Activated CD4-positive, alpha-beta T cell treated with anti-CD3 and anti-CD28 coated beads, Interleukin-2, amount 10 ng/mL, durations not matched to agents 7 days and 5 days (primary cell): ENCODE data around the gene FOSL1. TPM values are rescaled to one million over a fixed set of nuclear protein-coding genes. Genes with fewer than 3 reads are reported as not detected.
"Not testable (repeated sequence)": the region's sequence is repeated elsewhere in the genome, so short reads cannot be mapped to it uniquely, and the experiment has no call there.

Experiments used
- CTCF ChIA-PET: fragments of 350-600 bp; sonication (Branson Sonifier 250); formaldehyde crosslinking; loops from one replicate; lab custom pipeline; 2021; ENCODE audit warnings: antibody characterized with exemption; lab: Charles Lee
- POLR2A ChIA-PET: fragments of 350-600 bp; sonication (Branson Sonifier 250); formaldehyde crosslinking; loops from one replicate; lab custom pipeline; 2021; ENCODE audit warnings: antibody characterized with exemption; lab: Charles Lee
- DNase-seq: peaks from one replicate; pipeline ENCODE4 v3.0.0-alpha.2; 2020
- H3K27ac Mint-ChIP-seq: one replicate; pipeline ENCODE4 v1.8.0; 2021; ENCODE audit warnings: mild to moderate bottlenecking, moderate library complexity, mixed read lengths
- H3K27me3 Mint-ChIP-seq: one replicate; pipeline ENCODE4 v1.8.0; 2021; ENCODE audit warnings: mixed read lengths
- H3K36me3 Mint-ChIP-seq: one replicate; pipeline ENCODE4 v1.8.0; 2021; ENCODE audit warnings: low read depth, mixed read lengths
- H3K4me1 Mint-ChIP-seq: one replicate; pipeline ENCODE4 v1.8.0; 2021; ENCODE audit warnings: mixed read lengths
- H3K4me3 Mint-ChIP-seq: one replicate; pipeline ENCODE4 v1.8.0; 2021; ENCODE audit warnings: mild to moderate bottlenecking, moderate library complexity, mixed read lengths
- H3K9me3 Mint-ChIP-seq: one replicate; pipeline ENCODE4 v1.8.0; 2021; ENCODE audit warnings: mixed read lengths
- total RNA-seq, 2 experiments: library from RNA; stranded (reverse); gene quantifications; one replicate each; pipeline ENCODE4 v1.2.3, GENCODE V29; 2021

The FOSL1 gene
- total RNA-seq, 2 experiments from 2014 or later: 1.7 to 2.0 TPM

DNA sequence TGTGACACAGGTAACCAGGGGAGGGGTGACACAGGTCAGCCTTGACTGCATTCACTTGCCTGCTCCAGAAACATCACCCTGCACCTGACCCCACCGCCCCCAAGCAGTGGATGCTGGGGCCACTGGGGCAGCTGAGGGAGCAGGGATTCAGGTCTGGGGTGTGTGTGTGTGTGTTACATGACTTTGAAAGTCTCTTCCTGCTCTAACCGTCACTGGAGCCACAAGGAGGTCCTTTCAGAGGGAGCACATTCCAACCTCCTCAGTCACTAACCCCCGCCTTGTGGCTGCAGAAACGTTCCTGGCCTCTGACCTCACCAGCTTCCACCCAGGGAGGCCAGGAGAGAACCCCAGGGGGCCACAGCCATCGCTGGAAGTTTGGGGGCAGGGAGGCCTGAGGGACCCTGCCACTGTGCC lies 2.9 kb upstream of the FOSL1 start:
- H3K36me3 Mint-ChIP-seq: no peaks in the 10 kb centered on the region
- no peak overlapping the region for H3K4me3 Mint-ChIP-seq
- no peak overlapping the region for H3K27ac Mint-ChIP-seq
- no peak for DNase-seq
- peaks cover 19% of the 10 kb centered on the region for H3K27me3 Mint-ChIP-seq
- ChIA-PET POLR2A (no interaction called here), CTCF (interaction anchor here (1.0 to 24.0 kb wide), 5 partner anchors 14 to 265 kb away, joined by 3 to 340 read pairs (median 3); partner anchors contain the start of genes CCDC85B, FIBP, KAT5 and SIPA1)
- no peaks in the 10 kb centered on the region for H3K9me3 Mint-ChIP-seq
- peaks cover 19% of the 10 kb centered on the region for H3K4me1 Mint-ChIP-seq

DNA sequence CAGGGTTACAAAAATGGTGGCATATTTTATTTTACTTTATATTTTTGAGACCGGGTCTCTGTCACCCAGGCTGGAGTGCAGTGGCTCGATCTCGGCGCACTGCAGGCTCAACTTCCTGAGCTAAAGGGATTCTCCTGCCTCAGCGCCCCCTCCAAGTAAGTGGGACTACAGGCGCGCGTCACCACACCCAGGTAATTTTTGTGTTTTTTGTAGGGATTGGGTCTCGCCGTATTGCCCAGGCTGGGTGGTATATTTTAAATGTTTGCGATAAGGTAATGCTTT lies 652 bp upstream of the FOSL1 start:
- Mint-ChIP-seq H3K27me3 (peaks cover 12% of the 10 kb centered on the region), H3K27ac (peak overlapping the region; percentile 68), H3K4me1 (peaks cover 28% of the 10 kb centered on the region), H3K4me3 (peak overlapping the region; percentile 56), H3K9me3 (no peaks in the 10 kb centered on the region), H3K36me3 (no peaks in the 10 kb centered on the region)
- DNase-seq: no peak
- ChIA-PET POLR2A (interaction anchor here (0.6 to 0.9 kb wide), 2 partner anchors 11 to 12 kb away, joined by 3 to 5 read pairs; partner anchors contain the start of genes CCDC85B and FIBP), CTCF (interaction anchor here (0.7 to 24.0 kb wide), 11 partner anchors 8 to 189 kb away, joined by 3 to 340 read pairs (median 5); partner anchors contain the start of genes CCDC85B, FIBP and KAT5)

DNA sequence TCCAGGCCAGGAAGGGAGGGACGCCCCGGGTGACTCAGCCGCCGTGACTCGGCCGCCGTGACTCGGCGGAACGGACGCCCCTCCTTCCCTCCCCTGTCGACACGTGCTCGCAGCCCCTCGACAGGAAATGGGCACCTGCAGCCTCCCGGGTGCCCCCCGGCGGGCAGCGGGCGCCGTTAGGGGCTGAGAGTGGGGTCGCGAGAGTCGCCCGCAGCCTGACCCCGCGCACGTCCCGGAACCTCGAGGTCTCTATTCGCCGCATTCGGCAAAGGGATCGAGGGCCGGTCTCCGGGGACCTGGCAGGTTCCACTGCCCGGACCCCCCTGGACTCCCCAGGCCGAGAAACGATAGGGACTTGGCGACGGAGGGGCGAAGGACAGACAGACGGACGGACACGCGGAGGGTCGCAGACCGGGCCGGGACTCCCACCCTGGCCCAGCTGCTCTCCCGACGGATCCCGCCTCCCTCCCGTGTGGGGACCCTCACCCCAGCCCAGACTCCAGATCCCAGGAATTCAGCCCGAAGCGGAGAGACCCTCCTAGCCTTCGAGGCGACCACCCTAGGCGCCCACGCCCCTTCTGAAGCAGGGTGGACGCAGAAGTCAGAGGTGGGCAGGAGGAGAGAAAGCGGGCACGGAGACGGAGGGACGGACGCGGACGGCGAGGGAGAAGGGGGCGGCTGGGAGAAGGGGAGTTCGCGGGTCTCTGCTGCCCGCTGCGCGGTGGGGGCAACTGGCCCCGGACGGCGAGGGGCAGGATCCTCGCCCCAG lies 648 bp downstream of the FOSL1 start:
- Mint-ChIP-seq H3K36me3 (no peaks in the 10 kb centered on the region), H3K27me3 (peaks cover 11% of the 10 kb centered on the region), H3K9me3 (no peaks in the 10 kb centered on the region), H3K4me1 (peaks cover 36% of the 10 kb centered on the region), H3K4me3 (peak overlapping the region; percentile 63), H3K27ac (peak overlapping the region; percentile 75)
- peak; percentile 49 for DNase-seq
- ChIA-PET POLR2A (no interaction called here), CTCF (interaction anchor here (1.3 to 24.2 kb wide), 4 partner anchors 11 to 48 kb away, joined by 3 to 590 read pairs (median 172); partner anchors contain the start of genes CCDC85B, CFL1, CTSW and EFEMP2)

DNA sequence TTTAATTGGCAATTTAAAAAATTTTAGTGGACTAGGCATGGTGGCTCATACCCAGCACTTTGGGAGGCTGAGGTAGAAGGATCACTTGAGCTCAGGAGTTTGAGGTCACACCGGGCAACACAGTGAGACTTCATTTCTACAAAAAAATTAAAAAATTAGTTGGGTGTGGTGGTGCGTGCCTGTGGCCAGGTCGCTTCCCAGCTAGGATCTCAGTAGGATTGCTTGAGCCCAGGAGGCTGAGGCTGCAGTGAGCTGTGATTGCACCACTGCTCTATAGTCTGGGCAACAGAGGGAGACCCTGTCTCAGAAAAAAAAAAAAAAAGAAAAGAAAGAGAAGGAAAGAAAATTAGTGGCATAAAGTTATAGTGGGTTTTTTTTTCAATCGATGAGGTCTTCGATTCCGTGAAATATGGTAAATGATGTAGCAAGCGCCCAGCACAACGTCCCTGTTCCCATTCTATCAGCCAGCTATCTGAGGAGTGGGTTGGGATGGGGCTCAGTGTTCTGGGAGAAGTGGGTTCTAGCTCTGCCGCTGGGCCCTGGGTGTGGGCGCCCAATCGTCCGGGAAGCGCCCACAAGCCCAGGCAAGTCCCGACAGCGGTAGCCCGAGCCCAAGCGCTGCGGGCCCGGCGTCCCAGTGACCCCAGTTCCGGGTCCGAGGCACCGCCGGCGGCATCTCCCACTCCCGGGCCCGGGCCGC lies 1.4 kb downstream of the FOSL1 start:
- Mint-ChIP-seq H3K36me3 (no peaks in the 10 kb centered on the region), H3K4me1 (peaks cover 42% of the 10 kb centered on the region), H3K27me3 (peaks cover 8% of the 10 kb centered on the region), H3K9me3 (no peaks in the 10 kb centered on the region), H3K27ac (peak overlapping the region; percentile 62), H3K4me3 (peak overlapping the region; percentile 69)
- CTCF ChIA-PET: interaction anchor here (0.9 to 24.2 kb wide), 4 partner anchors 10 to 47 kb away, joined by 3 to 590 read pairs (median 172); partner anchors contain the start of genes CCDC85B, CFL1, CTSW and EFEMP2
- no peak for DNase-seq
- POLR2A ChIA-PET: no interaction called here

DNA sequence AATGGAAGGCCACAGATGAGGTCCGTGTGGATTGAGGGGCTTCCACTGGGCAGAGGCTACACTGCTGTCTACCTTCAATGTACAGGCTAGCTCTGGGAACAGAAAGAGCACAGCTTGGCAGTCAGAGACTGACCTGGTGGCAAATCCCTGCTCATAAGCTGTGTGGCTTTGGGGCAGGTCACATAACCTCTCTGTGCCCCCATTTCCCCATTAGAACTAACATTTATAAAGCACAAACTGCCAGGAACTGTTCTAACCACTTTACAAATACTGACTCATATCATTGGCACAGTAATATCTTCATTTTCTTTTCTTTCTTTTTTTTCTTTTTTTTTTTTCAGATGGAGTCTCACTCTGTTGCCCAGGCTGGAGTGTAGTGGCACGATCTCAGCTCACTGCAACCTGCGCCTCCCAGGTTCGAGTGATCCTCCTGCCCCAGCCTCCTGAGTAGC lies 3.1 kb downstream of the FOSL1 start:
- Mint-ChIP-seq H3K9me3 (no peaks in the 10 kb centered on the region), H3K27me3 (peaks cover under 1% of the 10 kb centered on the region), H3K4me3 (no peak overlapping the region), H3K36me3 (peaks cover 5% of the 10 kb centered on the region), H3K4me1 (peaks cover 55% of the 10 kb centered on the region), H3K27ac (peak overlapping the region; percentile 41)
- POLR2A ChIA-PET: no interaction called here
- DNase-seq: no peak
- CTCF ChIA-PET: interaction anchor here (24.0 to 24.2 kb wide), 2 partner anchors 8 to 27 kb away, joined by 340 to 590 read pairs; partner anchors contain the start of genes CCDC85B, CFL1, CTSW and EFEMP2

DNA sequence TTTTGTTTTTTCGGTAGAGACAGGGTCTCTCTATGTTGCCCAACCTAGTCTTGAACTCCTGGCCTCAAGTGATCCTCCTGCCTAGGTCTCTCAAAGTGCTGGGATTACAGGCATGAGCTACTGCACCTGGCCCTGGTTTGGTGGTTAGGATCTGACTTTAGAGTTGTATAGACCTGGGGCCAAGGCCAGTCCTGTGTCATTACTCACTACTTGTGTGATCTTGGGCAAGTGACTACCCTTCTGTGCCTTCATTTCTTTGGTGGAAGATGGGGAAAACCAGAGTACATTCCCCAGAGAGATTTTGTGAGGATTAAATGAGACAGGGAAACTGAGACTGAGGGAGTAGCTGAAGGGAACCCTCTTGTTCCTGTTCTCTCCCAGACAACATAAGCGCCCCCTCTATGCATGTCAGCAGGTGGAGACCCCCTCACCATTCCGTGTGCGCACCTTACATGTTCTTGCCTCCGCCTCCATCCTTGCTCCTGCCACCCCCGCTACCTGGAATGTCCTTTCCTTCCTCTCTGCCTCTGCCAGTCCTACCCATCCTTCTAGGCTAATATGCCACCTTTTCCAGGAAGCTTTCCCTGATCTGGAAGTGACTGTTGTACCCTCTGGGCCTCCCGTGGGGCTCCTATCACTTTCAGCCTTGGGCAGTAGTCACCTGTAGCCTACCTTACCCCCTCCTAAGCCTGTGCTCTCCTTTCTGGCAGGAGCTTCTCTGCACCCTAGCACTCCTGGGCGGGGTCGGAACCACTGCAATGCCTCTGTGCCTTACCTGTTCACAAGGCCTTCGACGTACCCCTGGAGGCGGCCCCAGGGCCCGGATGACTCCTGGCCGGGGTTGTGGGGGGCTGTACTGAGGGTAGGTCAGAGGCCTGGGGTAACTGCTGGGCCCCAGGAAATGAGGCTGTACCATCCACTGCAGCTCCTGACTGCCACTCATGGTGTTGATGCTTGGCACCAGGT lies 3.9 kb downstream of the FOSL1 start:
- peaks cover 5% of the 10 kb centered on the region for H3K36me3 Mint-ChIP-seq

DNA sequence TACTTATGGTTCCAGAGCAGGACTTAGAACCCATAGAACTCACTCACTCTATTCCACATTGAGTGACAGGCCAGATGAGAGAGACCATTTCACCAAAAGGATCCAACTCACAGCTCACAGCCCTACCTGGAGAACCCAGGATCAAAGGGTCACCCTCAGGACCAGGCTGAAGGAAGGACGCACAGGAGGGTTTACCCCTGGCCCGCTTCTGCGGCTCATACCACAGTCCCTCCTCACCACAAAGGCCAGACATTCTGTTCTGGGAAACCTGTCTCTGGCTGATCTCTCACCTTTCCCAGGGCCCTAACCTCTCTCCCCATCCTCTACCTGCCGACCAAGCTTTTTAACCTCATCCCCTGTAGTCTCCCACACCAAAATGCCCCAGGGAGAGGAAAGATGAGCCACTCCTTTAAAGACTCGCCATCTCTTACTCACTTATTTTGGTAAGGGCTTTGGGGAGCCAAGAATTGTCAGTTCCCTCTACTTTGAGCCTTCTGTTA lies 4.7 kb downstream of the FOSL1 start:
- peak overlapping the region; percentile 50 for H3K27ac Mint-ChIP-seq
- POLR2A ChIA-PET: no interaction called here
- H3K4me1 Mint-ChIP-seq: peaks cover 46% of the 10 kb centered on the region
- no peak for DNase-seq
- H3K36me3 Mint-ChIP-seq: peaks cover 5% of the 10 kb centered on the region
- no peaks in the 10 kb centered on the region for H3K9me3 Mint-ChIP-seq
- H3K4me3 Mint-ChIP-seq: peak overlapping the region; percentile 37
- no peaks in the 10 kb centered on the region for H3K27me3 Mint-ChIP-seq
- CTCF ChIA-PET: interaction anchor here (1.1 to 24.2 kb wide), 3 partner anchors 7 to 26 kb away, joined by 6 to 590 read pairs (median 340); partner anchors contain the start of genes CCDC85B, CFL1, CTSW and EFEMP2

More for the DNA sequence above, 3.9 kb downstream of the FOSL1 start:
- Mint-ChIP-seq H3K4me3 (no peak overlapping the region), H3K4me1 (peaks cover 53% of the 10 kb centered on the region), H3K27ac (peak overlapping the region; percentile 6), H3K27me3 (no peaks in the 10 kb centered on the region), H3K9me3 (no peaks in the 10 kb centered on the region)
- DNase-seq: no peak
- ChIA-PET POLR2A (no interaction called here), CTCF (interaction anchor here (1.1 to 24.2 kb wide), 3 partner anchors 7 to 27 kb away, joined by 6 to 590 read pairs (median 340); partner anchors contain the start of genes CCDC85B, CFL1, CTSW and EFEMP2)

DNA sequence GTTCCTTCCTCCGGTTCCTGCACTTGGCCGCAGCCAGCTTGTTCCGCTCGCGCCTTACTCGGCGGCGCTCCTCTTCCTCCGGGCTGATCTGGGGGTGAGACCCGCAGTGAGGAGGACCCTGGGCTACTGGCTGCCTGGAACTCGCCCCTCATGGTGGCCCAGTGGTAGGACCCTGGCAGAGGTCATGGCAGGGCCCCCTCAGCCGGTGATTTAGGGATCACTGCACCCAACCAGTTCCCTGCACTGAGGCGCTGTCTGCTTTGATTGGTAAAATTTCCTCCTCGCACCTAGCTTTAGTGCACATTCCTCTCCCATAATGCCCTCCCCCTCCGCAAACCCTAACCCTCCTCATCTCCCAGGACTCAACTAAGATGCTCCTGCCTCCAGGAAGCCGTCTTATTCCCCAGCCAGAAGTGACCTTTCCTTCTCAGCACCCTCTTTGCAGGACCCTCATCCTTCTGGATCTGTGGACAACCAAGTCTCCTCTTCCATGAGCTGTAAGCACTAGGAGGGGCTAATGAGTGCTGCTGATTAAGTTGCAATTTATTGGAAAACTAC lies 6.1 kb downstream of the FOSL1 start:
- peaks cover 58% of the 10 kb centered on the region for H3K4me1 Mint-ChIP-seq
- peak; percentile 54 for DNase-seq
- no peaks in the 10 kb centered on the region for H3K9me3 Mint-ChIP-seq
- H3K4me3 Mint-ChIP-seq: peak overlapping the region; percentile 90
- POLR2A ChIA-PET: interaction anchor here (0.7 to 1.0 kb wide), 3 partner anchors 33 to 175 kb away, joined by 3 to 6 read pairs (median 5); partner anchors contain the start of gene CFL1
- H3K27ac Mint-ChIP-seq: peak overlapping the region; percentile 87
- CTCF ChIA-PET: interaction anchor here (0.6 to 24.2 kb wide), 7 partner anchors 9 to 189 kb away, joined by 3 to 590 read pairs (median 3); partner anchors contain the start of genes C11orf68, CFL1, CTSW and EFEMP2
- H3K36me3 Mint-ChIP-seq: peaks cover 5% of the 10 kb centered on the region
- H3K27me3 Mint-ChIP-seq: no peaks in the 10 kb centered on the region

DNA sequence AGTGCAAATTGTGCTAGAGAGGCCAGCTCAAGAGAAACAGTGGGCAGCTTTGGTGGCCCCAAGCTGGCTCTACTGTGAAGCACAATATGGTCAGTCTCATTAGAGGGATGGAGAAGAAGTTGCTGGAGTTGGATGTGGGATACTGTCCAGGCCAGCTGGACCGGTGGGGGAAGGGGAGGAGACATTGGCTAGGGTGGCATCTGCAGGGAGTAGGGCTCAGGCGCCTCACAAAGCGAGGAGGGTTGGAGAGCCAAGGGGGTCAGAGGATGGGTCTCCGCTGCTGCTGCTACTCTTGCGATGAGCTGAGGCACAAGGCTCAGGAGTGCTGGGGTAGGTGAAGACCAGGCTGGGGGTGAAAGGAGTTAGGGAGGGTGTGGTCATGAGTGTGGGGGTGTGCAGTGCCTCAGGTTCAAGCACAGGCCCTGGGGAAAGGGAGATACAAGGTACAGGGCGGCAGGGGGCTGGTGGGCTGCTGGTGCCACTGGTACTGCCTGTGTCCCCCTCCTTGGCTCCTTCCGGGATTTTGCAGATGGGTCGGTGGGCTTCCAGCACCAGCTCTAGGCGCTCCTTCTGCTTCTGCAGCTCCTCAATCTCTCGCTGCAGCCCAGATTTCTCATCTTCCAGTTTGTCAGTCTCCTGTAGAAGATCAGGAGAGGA lies 7.4 kb downstream of the FOSL1 start:
- Mint-ChIP-seq H3K36me3 (peaks cover 7% of the 10 kb centered on the region), H3K27me3 (no peaks in the 10 kb centered on the region), H3K4me3 (peak overlapping the region; percentile 90), H3K4me1 (peaks cover 63% of the 10 kb centered on the region), H3K9me3 (no peaks in the 10 kb centered on the region), H3K27ac (peak overlapping the region; percentile 87)
- DNase-seq: no peak
- POLR2A ChIA-PET: no interaction called here
- CTCF ChIA-PET: interaction anchor here (0.6 to 24.2 kb wide), 8 partner anchors 8 to 183 kb away, joined by 3 to 590 read pairs (median 4); partner anchors contain the start of genes AP5B1, C11orf68, CFL1 and CTSW

DNA sequence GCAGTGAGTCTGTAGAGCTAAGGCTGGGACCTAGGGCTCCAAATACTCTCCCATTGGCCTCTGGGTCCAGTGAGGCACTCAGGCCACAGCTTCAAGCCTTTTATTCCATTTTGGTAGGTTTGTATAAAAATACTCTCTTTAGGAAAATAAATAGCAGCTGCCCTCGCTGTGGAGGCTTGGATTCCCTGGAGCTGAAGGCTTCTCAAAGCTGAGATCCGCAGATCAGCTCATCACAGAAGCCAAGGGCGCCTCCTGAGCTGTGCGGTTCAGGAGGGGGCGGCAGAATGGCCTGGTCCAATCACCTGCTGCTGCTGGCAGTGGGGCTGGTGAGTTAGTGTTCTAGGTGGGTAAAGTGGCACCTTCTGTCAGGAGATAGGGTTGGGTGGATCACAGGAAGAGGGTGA lies 8.0 kb downstream of the FOSL1 start:
- Mint-ChIP-seq H3K4me3 (peak overlapping the region; percentile 90), H3K4me1 (peaks cover 69% of the 10 kb centered on the region), H3K27ac (peak overlapping the region; percentile 87)
- POLR2A ChIA-PET, H3K36me3 Mint-ChIP-seq, H3K9me3 Mint-ChIP-seq, DNase-seq, H3K27me3 Mint-ChIP-seq: not testable (repeated sequence)
- CTCF ChIA-PET: interaction anchor here (0.6 to 24.2 kb wide), 7 partner anchors 7 to 184 kb away, joined by 3 to 590 read pairs (median 22); partner anchors contain the start of genes AP5B1, C11orf68, CFL1 and CTSW
